KMS-11 (cell line): Measurements from ENCODE around the gene RAB36.
A peak's percentile ranks its signal among the peaks of the same experiment; 100 is the strongest.

Experiments
- H2AFZ ChIP-seq: fragments of 200-600 bp; sonication (generic); 2 replicates; pipeline ENCODE4 v1.6.1; 2016; ENCODE audit warnings: antibody characterized with exemption, mixed run types, low read depth
- H3K27ac ChIP-seq: fragments of 200-600 bp; sonication (generic); 2 replicates; pipeline ENCODE4 v1.6.1; 2016; ENCODE audit warnings: mild to moderate bottlenecking, mixed run types
- H3K27me3 ChIP-seq: fragments of 200-600 bp; sonication (generic); 2 replicates; pipeline ENCODE4 v1.6.1; 2017; ENCODE audit warnings: mild to moderate bottlenecking, low read depth, mixed run types, moderate library complexity; ENCODE audit not compliant: insufficient read depth
- H3K36me3 ChIP-seq: fragments of 200-600 bp; sonication (generic); 2 replicates; pipeline ENCODE4 v1.6.1; 2017; ENCODE audit warnings: mild to moderate bottlenecking, mixed run types; ENCODE audit not compliant: insufficient read depth
- H3K4me1 ChIP-seq: fragments of 200-600 bp; sonication (generic); 2 replicates; pipeline ENCODE4 v1.6.1; 2016; ENCODE audit warnings: mild to moderate bottlenecking, low read depth, mixed run types; ENCODE audit not compliant: poor library complexity, severe bottlenecking
- H3K4me2 ChIP-seq: fragments of 200-600 bp; sonication (generic); 2 replicates; pipeline ENCODE4 v1.7.0; 2016; ENCODE audit warnings: mild to moderate bottlenecking, mixed run types
- H3K4me3 ChIP-seq: fragments of 200-600 bp; sonication (generic); IDR thresholded peaks from 2 replicates; pipeline ENCODE4 v1.6.1; 2017; ENCODE audit warnings: low read depth, low read length, mixed read lengths; ENCODE audit not compliant: insufficient read depth
- H3K79me2 ChIP-seq: fragments of 200-600 bp; sonication (generic); 2 replicates; pipeline ENCODE4 v1.6.1; 2016; ENCODE audit warnings: low read depth, mixed run types; ENCODE audit not compliant: insufficient read depth
- H3K9ac ChIP-seq: fragments of 200-600 bp; sonication (generic); 2 replicates; pipeline ENCODE4 v1.6.1; 2016; ENCODE audit warnings: mild to moderate bottlenecking, mixed run types
- H4K20me1 ChIP-seq: fragments of 200-600 bp; sonication (generic); 2 replicates; pipeline ENCODE4 v1.6.1; 2016; ENCODE audit warnings: mild to moderate bottlenecking, mixed run types; ENCODE audit not compliant: insufficient read depth
- TF ChIP-seq, protein P1 (sequence below): fragments of 200-600 bp; sonication (generic); conservative IDR thresholded peaks from 2 replicates; pipeline ENCODE4 v1.6.1; 2017; ENCODE audit warnings: low read depth, mild to moderate bottlenecking, antibody characterized with exemption, low read length, moderate library complexity, mixed read lengths

Gene RAB36

DNA sequence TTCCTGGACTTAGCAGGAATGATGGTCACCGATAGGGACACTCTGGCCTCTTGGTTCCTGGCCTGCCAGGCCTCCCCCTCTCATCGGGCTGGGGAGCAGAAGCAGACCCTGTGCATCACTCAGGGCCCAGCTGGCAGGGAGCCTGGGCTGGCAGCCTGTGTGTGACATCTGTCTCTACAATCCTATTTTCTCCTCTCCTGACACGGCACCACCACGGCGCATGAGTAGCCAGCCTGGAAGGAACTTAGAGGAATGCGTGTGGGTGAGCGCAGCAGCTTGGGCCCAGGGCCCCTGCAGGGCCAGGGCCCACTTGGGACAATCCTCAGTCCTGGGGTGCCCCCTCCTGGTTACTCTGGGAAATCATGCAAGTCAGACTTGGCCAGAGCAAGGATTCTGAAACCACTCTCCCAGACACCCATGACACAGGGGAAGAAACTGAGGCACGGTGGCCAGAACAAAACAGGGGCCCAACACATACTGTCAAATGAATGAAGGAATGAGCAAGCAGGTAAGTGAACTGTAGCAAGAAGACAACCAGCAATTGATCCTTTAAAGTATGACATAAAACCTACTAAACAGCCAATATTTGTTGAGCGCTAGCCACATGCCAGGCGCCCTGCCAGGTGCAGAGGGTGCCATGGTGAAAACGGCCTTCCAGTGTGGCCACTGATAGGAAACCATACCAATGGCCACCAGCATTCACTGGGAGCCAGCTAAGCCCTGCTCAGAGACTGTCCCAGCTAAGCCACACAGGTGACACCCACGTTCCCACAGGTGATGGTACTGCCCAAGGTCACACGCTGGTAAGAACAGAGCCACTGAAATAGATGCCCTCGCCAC lies 16.8 kb upstream of the RAB36 start:
- Histone ChIP-seq H3K4me1 (peaks cover 24% of the 10 kb centered on the region), H3K4me2 (no peak overlapping the region; the same call in 1 of the 2 replicates), H3K4me3 (no peak overlapping the region), H3K79me2 (no peaks in the 10 kb centered on the region), H4K20me1 (no peaks in the 10 kb centered on the region), H2AFZ (peak overlapping the region; percentile 25; the same call in 1 of the 2 replicates), H3K9ac (no peak overlapping the region), H3K36me3 (no peaks in the 10 kb centered on the region), H3K27me3 (no peaks in the 10 kb centered on the region), H3K27ac (no peak overlapping the region)
- TF ChIP-seq, protein P1, sequence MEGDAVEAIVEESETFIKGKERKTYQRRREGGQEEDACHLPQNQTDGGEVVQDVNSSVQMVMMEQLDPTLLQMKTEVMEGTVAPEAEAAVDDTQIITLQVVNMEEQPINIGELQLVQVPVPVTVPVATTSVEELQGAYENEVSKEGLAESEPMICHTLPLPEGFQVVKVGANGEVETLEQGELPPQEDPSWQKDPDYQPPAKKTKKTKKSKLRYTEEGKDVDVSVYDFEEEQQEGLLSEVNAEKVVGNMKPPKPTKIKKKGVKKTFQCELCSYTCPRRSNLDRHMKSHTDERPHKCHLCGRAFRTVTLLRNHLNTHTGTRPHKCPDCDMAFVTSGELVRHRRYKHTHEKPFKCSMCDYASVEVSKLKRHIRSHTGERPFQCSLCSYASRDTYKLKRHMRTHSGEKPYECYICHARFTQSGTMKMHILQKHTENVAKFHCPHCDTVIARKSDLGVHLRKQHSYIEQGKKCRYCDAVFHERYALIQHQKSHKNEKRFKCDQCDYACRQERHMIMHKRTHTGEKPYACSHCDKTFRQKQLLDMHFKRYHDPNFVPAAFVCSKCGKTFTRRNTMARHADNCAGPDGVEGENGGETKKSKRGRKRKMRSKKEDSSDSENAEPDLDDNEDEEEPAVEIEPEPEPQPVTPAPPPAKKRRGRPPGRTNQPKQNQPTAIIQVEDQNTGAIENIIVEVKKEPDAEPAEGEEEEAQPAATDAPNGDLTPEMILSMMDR = peak; percentile 92

DNA sequence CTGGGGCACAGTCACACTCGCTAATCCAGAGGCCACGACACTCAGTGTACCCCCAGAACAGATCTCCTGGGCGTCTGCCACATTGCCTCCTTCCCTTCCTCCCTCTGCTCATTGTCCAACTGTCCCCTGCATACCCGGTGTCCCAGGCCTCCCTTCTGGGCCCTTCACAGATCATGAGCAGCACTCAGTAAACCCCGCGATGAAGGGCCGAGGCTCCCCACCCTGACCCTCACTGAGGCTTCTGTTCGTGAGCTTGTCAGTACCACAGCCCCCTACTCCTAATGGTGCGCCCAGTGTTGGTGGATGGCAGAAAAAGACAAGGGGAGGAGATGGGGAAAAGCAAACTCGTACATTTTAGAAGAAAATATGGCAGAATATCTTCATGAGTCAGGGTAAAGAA lies 16.1 kb upstream of the RAB36 start:
- Histone ChIP-seq H3K27ac (no peak overlapping the region), H3K36me3 (no peaks in the 10 kb centered on the region), H3K4me2 (no peak overlapping the region), H3K4me3 (no peak overlapping the region), H3K9ac (no peak overlapping the region), H4K20me1 (no peaks in the 10 kb centered on the region), H3K27me3 (no peaks in the 10 kb centered on the region), H2AFZ (no peak overlapping the region), H3K79me2 (no peaks in the 10 kb centered on the region), H3K4me1 (peaks cover 24% of the 10 kb centered on the region)
- TF ChIP-seq, protein P1 = no peak

DNA sequence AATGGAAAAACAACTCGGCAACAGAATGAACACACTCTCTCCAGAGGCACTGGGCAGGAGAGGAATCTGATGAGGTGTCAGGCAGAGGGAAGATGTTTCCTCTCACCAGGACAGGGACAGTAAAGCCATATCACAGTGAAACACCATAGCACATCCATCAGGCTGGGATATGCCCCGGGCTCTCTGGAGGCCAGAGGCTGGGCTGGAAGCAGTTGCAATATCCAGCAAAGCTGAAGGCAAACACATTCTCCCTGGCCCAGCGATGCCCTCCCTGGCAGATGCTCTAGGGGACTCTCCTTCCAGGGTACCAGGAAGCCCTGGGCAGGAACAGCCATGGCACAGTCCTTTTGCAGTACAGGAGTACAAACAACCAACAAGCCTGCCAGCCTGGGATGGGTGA lies 14.6 kb upstream of the RAB36 start:
- no peak overlapping the region for H3K4me3 ChIP-seq
- peaks cover 39% of the 10 kb centered on the region for H3K4me1 ChIP-seq
- H3K4me2 ChIP-seq = no peak overlapping the region
- H3K79me2 ChIP-seq = no peaks in the 10 kb centered on the region
- no peaks in the 10 kb centered on the region for H4K20me1 ChIP-seq
- H3K27me3 ChIP-seq = no peaks in the 10 kb centered on the region
- H2AFZ ChIP-seq = no peak overlapping the region
- H3K27ac ChIP-seq = no peak overlapping the region
- TF ChIP-seq, protein P1 = no peak
- H3K36me3 ChIP-seq = no peaks in the 10 kb centered on the region
- H3K9ac ChIP-seq = no peak overlapping the region

DNA sequence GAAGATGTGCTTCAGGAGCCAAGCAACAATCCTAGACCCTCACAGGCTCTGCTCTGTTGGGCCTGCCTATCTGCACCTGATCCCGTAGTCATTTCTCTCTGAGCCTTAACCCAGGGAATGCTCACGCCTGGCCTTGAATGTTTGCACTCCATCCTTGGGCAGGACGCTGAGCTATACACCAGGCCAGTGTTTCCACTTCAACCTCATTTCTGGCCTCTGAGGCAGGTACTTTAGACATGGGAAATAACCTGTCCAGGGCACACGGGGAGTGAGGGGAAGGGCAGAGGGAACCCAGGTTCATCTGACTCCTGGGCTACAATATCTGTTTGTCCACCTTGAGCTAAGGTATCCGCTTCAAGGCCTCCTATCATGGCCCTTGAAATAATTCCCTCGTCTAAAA lies 13.3 kb upstream of the RAB36 start:
- Histone ChIP-seq H3K36me3 (no peaks in the 10 kb centered on the region), H3K79me2 (no peaks in the 10 kb centered on the region), H4K20me1 (no peaks in the 10 kb centered on the region), H2AFZ (no peak overlapping the region), H3K4me1 (peaks cover 51% of the 10 kb centered on the region), H3K27me3 (no peaks in the 10 kb centered on the region), H3K4me3 (no peak overlapping the region), H3K9ac (no peak overlapping the region), H3K4me2 (no peak overlapping the region), H3K27ac (no peak overlapping the region)
- TF ChIP-seq, protein P1 = no peak
